Cardiac muscle cell (in vitro differentiated cells and primary cell): ENCODE data around the gene MRPL16. TPM values are rescaled to one million over a fixed set of nuclear protein-coding genes. Genes with fewer than 3 reads are reported as not detected.
"Not testable (repeated sequence)": the region's sequence is repeated elsewhere in the genome, so short reads cannot be mapped to it uniquely, and the experiment has no call there.

Experiments
- DNase-seq, 2 donors: peaks; one replicate each; pipeline versions ENCODE4 v3.0.0 to v3.0.0-alpha.2; 2010 to 2017; ENCODE audit warnings: low read depth in 1 of 2, low spot score in 1 of 2
- H3K27ac ChIP-seq: fragments of 200-600 bp; sonication (generic); 2 replicates; pipeline ENCODE4 v1.5.1; 2016
- H3K27me3 ChIP-seq: fragments of 200-600 bp; sonication (generic); 2 replicates; pipeline ENCODE4 v1.6.0; 2016; ENCODE audit warnings: control low read depth
- H3K36me3 ChIP-seq: fragments of 200-600 bp; sonication (generic); 2 replicates; pipeline ENCODE4 v1.5.1; 2016; ENCODE audit warnings: control low read depth
- H3K4me1 ChIP-seq: fragments of 200-600 bp; sonication (generic); 2 replicates; pipeline ENCODE4 v1.8.1; 2017; ENCODE audit warnings: low read depth, mild to moderate bottlenecking, mixed run types
- H3K4me3 ChIP-seq: fragments of 200-600 bp; sonication (generic); 2 replicates; pipeline ENCODE4 v1.5.1; 2016; ENCODE audit warnings: mild to moderate bottlenecking
- H3K9me3 ChIP-seq: fragments of 200-600 bp; sonication (generic); 2 replicates; pipeline ENCODE4 v1.5.1; 2017; ENCODE audit warnings: low read depth, mild to moderate bottlenecking, control low read depth
- CTCF ChIP-seq: IDR thresholded peaks from 2 replicates; pipeline ENCODE4 v1.5.1; 2012; ENCODE audit warnings: low read depth, mild to moderate bottlenecking, low read length
- polyA plus RNA-seq: library from polyadenylated mRNA; unstranded; fragments of >200 nt; fragmentation: Nextera tagmentation; extraction: Ambion mirVana; gene quantifications from 2 replicates; pipeline ENCODE4 v1.2.1, GENCODE V29; 2016
- total RNA-seq: library from RNA; depleted of rRNA; stranded (reverse); fragments of >200 nt; gene quantifications from 2 replicates; pipeline ENCODE4 v1.2.3, GENCODE V29; 2016

MRPL16 gene
- total and polyA plus RNA-seq, 2 experiments from 2014 or later = 73.8 to 101 TPM

- Histone ChIP-seq H3K4me3 (no peak overlapping the region), H3K27ac (no peak overlapping the region), H3K27me3 (no peaks in the 10 kb centered on the region), H3K9me3 (no peaks in the 10 kb centered on the region), H3K36me3 (peaks cover 39% of the 10 kb centered on the region), H3K4me1 (no peaks in the 10 kb centered on the region)
- no peak for TF ChIP-seq CTCF
- DNase-seq = no peak
These were observed 16.2 kb downstream of the MRPL16 start for GRCh38 chr11:59794417-59794816.

- no peaks in the 10 kb centered on the region for H3K27me3 ChIP-seq
- no peak for DNase-seq
- no peak overlapping the region for H3K27ac ChIP-seq
- no peaks in the 10 kb centered on the region for H3K9me3 ChIP-seq
- peaks cover 35% of the 10 kb centered on the region for H3K36me3 ChIP-seq
- H3K4me1 ChIP-seq = peaks cover 4% of the 10 kb centered on the region
- no peak for TF ChIP-seq CTCF
- H3K4me3 ChIP-seq = no peak overlapping the region
These were observed 18.1 kb downstream of the MRPL16 start for GRCh38 chr11:59792507-59792906.

- H3K9me3 ChIP-seq = no peaks in the 10 kb centered on the region
- DNase-seq = peak in 1 of 2 donors; percentile 8
- H3K36me3 ChIP-seq = peaks cover 30% of the 10 kb centered on the region
- no peak for TF ChIP-seq CTCF
- H3K27ac ChIP-seq = no peak overlapping the region
- H3K4me1 ChIP-seq = peaks cover 13% of the 10 kb centered on the region
- no peak overlapping the region for H3K4me3 ChIP-seq
- H3K27me3 ChIP-seq = no peaks in the 10 kb centered on the region
These were observed 18.9 kb downstream of the MRPL16 start for GRCh38 chr11:59791639-59792038.

- TF ChIP-seq CTCF = no peak
- Histone ChIP-seq H3K4me3 (no peak overlapping the region), H3K27ac (peak overlapping the region; percentile 95), H3K27me3 (no peaks in the 10 kb centered on the region), H3K36me3 (peaks cover 8% of the 10 kb centered on the region), H3K4me1 (peaks cover 14% of the 10 kb centered on the region), H3K9me3 (no peaks in the 10 kb centered on the region)
- peak; percentile 65 to 77 for DNase-seq
These were observed 22.8 kb downstream of the MRPL16 start for GRCh38 chr11:59787816-59788215.

- Histone ChIP-seq H3K4me1 (peaks cover 14% of the 10 kb centered on the region), H3K4me3 (no peak overlapping the region), H3K9me3 (no peaks in the 10 kb centered on the region), H3K27me3 (no peaks in the 10 kb centered on the region), H3K36me3 (peaks cover 6% of the 10 kb centered on the region), H3K27ac (peak overlapping the region; percentile 95)
- no peak for DNase-seq
- no peak for TF ChIP-seq CTCF
These were observed 23.4 kb downstream of the MRPL16 start for GRCh38 chr11:59787255-59787588.

GRCh38 chr11:59785818-59786217, 24.8 kb downstream of the MRPL16 start:
- H3K27me3 ChIP-seq = no peaks in the 10 kb centered on the region
- H3K4me3 ChIP-seq = no peak overlapping the region
- H3K4me1 ChIP-seq = peaks cover 14% of the 10 kb centered on the region
- H3K27ac ChIP-seq = no peak overlapping the region
- TF ChIP-seq CTCF = no peak
- H3K9me3 ChIP-seq = no peaks in the 10 kb centered on the region
- H3K36me3 ChIP-seq = peaks cover 3% of the 10 kb centered on the region
- DNase-seq = no peak

- not testable (repeated sequence) for H3K4me3 ChIP-seq, H3K36me3 ChIP-seq, H3K27me3 ChIP-seq, DNase-seq, H3K27ac ChIP-seq, H3K9me3 ChIP-seq
- H3K4me1 ChIP-seq = peaks cover 14% of the 10 kb centered on the region
These were observed 26.1 kb downstream of the MRPL16 start for GRCh38 chr11:59784441-59784840.
